GM12872 (cell line): ENCODE measurements around the gene IFNL3.
A peak's percentile ranks its signal among the peaks of the same experiment; 100 is the strongest.
"Not testable (repeated sequence)": the region's sequence is repeated elsewhere in the genome, so short reads cannot be mapped to it uniquely, and the experiment has no call there.

Experiments used
- CTCF ChIP-seq: IDR thresholded peaks from 3 replicates; pipeline ENCODE4 v1.5.1; 2011; ENCODE audit warnings: low read depth, mild to moderate bottlenecking, low read length, moderate library complexity; ENCODE audit not compliant: insufficient read depth

IFNL3 gene

GRCh38 chr19:39270036-39270871 is 25.4 kb upstream of the IFNL3 start:
- no peak for TF ChIP-seq CTCF

- TF ChIP-seq CTCF: not testable (repeated sequence)
These were observed 23.3 kb upstream of the IFNL3 start, which contains the start of gene IFNL2 for GRCh38 chr19:39268085-39268484. TSS of gene IFNL2 (plus strand) at chr19:39268396. CDS start at chr19:39268569, 173 bp downstream.

GRCh38 chr19:39265321-39265916 is 20.6 kb upstream of the IFNL3 start:
- TF ChIP-seq CTCF: no peak

- TF ChIP-seq CTCF: no peak
These were observed 19.8 kb upstream of the IFNL3 start for GRCh38 chr19:39264306-39265290.

GRCh38 chr19:39263912-39264305 is 19.1 kb upstream of the IFNL3 start:
- TF ChIP-seq CTCF: 0 out of 3 replicates have a peak, but pooled peaks have one; percentile 4

- TF ChIP-seq CTCF: no peak
These were observed 17.7 kb upstream of the IFNL3 start for GRCh38 chr19:39262496-39262895.

GRCh38 chr19:39261704-39262103 is 16.9 kb upstream of the IFNL3 start:
- no peak for TF ChIP-seq CTCF
